LNCAP (cell line): Measurements from ENCODE around the gene KIAA1614.

ENCODE experiments used
- TF ChIP-seq, protein P1 (sequence below): fragments of 450-650 bp; IDR thresholded peaks from 2 replicates; pipeline ENCODE4 v1.5.1; 2017; ENCODE audit warnings: mild to moderate bottlenecking

Gene KIAA1614

DNA sequence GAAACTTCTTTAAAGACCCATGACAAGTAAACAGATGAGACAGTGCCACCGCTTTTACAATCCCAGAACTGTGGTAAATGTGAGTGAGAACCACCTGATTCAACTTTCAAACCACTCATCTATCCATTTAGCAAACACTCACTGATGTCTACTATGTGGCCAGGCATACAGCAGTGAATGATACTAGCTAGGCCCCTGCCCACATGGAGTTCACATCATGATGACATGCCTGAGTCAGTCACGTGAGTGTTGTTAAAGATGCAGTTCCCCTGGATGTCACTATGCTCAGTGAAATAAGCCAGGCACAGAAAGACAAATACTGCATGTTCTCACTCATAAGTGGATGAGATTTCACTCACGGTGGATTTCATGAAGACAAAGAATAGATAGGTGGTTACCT, 81.6 kb downstream of the KIAA1614 start:
- TF ChIP-seq, protein P1, sequence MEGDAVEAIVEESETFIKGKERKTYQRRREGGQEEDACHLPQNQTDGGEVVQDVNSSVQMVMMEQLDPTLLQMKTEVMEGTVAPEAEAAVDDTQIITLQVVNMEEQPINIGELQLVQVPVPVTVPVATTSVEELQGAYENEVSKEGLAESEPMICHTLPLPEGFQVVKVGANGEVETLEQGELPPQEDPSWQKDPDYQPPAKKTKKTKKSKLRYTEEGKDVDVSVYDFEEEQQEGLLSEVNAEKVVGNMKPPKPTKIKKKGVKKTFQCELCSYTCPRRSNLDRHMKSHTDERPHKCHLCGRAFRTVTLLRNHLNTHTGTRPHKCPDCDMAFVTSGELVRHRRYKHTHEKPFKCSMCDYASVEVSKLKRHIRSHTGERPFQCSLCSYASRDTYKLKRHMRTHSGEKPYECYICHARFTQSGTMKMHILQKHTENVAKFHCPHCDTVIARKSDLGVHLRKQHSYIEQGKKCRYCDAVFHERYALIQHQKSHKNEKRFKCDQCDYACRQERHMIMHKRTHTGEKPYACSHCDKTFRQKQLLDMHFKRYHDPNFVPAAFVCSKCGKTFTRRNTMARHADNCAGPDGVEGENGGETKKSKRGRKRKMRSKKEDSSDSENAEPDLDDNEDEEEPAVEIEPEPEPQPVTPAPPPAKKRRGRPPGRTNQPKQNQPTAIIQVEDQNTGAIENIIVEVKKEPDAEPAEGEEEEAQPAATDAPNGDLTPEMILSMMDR = no peak; the same call in 1 of the 2 replicates

DNA sequence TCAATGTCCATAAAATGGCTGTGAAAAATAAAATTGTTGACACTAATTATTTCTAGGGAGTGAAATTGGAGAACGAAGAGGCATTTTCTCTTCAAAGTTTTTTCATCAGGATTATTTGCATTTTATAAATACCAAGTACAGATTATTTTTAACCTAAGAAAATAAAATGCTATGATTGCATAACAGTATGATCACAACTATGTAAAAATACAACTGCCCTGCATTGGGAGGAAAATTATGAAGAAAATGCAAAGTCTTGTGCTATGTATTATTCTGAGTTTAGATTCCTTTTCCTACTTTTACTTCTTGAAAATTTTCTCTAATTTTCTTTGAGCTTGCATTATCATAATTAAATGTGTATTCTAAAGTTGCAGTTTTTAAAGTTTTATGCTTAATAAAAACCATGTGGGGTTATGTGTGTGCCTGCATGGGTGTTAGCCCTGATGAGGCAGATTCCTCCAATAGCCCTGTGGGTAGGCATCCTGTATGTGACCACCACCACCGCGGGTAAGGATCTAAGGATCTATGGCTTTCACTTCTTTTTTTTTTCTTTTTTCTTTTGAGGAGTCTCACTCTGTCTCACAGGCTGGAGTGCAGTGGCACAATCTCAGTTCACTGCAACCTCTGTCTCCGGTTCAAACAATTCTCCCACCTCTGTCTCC, 85.3 kb downstream of the KIAA1614 start:
- TF ChIP-seq, protein P1 = no peak
